Activated CD4-positive, alpha-beta T cell treated with anti-CD3 and anti-CD28 coated beads for 4 hours (primary cell): ENCODE data around the gene HPS4.
"Not testable (repeated sequence)": the region's sequence is repeated elsewhere in the genome, so short reads cannot be mapped to it uniquely, and the experiment has no call there.

Experiments
- DNase-seq, 2 donors: peaks; one replicate each; pipeline ENCODE4 v3.0.0-alpha.2; 2020

Gene HPS4

GRCh38 chr22:26483439-26484359, at the start of gene HPS4, which contains the start of gene SRRD:
Gene HPS4, minus strand, starts transcription at chr22:26483783. Its CDS starts 2,021 bp downstream, at chr22:26481762.
Gene SRRD, plus strand, starts transcription at chr22:26483877. Its CDS starts 14 bp downstream, at chr22:26483891.
- peak; percentile 91 to 92 for DNase-seq

GRCh38 chr22:26529345-26529744, 45.8 kb upstream of the HPS4 start:
- no peak for DNase-seq

- DNase-seq: not testable (repeated sequence)
These were observed 44.9 kb upstream of the HPS4 start for GRCh38 chr22:26528518-26528917.

- DNase-seq: no peak
These were observed 44.2 kb upstream of the HPS4 start for GRCh38 chr22:26527574-26528465.

- DNase-seq: no peak
These were observed 43.6 kb upstream of the HPS4 start for GRCh38 chr22:26527167-26527566.

- DNase-seq: no peak
These were observed 42.5 kb upstream of the HPS4 start for GRCh38 chr22:26525946-26526564.

GRCh38 chr22:26524870-26525269, 41.3 kb upstream of the HPS4 start:
- no peak for DNase-seq

- DNase-seq: no peak
These were observed 39.0 kb upstream of the HPS4 start for GRCh38 chr22:26522592-26522991.

- no peak for DNase-seq
These were observed 38.4 kb upstream of the HPS4 start for GRCh38 chr22:26522012-26522411.

GRCh38 chr22:26517429-26517828, 33.8 kb upstream of the HPS4 start:
- DNase-seq: no peak

- no peak for DNase-seq
These were observed 32.9 kb upstream of the HPS4 start for GRCh38 chr22:26516503-26516902.

GRCh38 chr22:26515931-26516330, 32.3 kb upstream of the HPS4 start:
- DNase-seq: no peak

- no peak for DNase-seq
These were observed 31.0 kb upstream of the HPS4 start for GRCh38 chr22:26514419-26515161.

- no peak for DNase-seq
These were observed 30.3 kb upstream of the HPS4 start for GRCh38 chr22:26513838-26514237.

- peak; percentile 84 to 89 for DNase-seq
These were observed 28.7 kb upstream of the HPS4 start, which contains the start of gene TFIP11 for GRCh38 chr22:26512149-26512793. Gene TFIP11, minus strand, starts transcription at chr22:26512473. Its CDS starts 2,201 bp downstream, at chr22:26510272.

GRCh38 chr22:26508148-26508547, 24.6 kb upstream of the HPS4 start:
- no peak for DNase-seq

- no peak for DNase-seq
These were observed 20.2 kb upstream of the HPS4 start for GRCh38 chr22:26503758-26504157.

GRCh38 chr22:26502688-26503561, 19.3 kb upstream of the HPS4 start:
- peak; percentile 30 to 34 for DNase-seq

- no peak for DNase-seq
These were observed 18.4 kb upstream of the HPS4 start for GRCh38 chr22:26501996-26502395.

GRCh38 chr22:26499188-26499703, 15.7 kb upstream of the HPS4 start:
- DNase-seq: no peak
